Tracheal epithelial cell (primary cell): ENCODE measurements around the gene UQCRC1. TPM values are rescaled to one million over a fixed set of nuclear protein-coding genes. Genes with fewer than 3 reads are reported as not detected.

ENCODE experiments used
- total RNA-seq: library from RNA; depleted of rRNA; stranded (reverse); fragments of >200 nt; gene quantifications from 2 replicates; pipeline ENCODE4 v1.2.1, GENCODE V29; 2014

UQCRC1 gene
- total RNA-seq, result 525 and 769 TPM in 2 replicates

DNA sequence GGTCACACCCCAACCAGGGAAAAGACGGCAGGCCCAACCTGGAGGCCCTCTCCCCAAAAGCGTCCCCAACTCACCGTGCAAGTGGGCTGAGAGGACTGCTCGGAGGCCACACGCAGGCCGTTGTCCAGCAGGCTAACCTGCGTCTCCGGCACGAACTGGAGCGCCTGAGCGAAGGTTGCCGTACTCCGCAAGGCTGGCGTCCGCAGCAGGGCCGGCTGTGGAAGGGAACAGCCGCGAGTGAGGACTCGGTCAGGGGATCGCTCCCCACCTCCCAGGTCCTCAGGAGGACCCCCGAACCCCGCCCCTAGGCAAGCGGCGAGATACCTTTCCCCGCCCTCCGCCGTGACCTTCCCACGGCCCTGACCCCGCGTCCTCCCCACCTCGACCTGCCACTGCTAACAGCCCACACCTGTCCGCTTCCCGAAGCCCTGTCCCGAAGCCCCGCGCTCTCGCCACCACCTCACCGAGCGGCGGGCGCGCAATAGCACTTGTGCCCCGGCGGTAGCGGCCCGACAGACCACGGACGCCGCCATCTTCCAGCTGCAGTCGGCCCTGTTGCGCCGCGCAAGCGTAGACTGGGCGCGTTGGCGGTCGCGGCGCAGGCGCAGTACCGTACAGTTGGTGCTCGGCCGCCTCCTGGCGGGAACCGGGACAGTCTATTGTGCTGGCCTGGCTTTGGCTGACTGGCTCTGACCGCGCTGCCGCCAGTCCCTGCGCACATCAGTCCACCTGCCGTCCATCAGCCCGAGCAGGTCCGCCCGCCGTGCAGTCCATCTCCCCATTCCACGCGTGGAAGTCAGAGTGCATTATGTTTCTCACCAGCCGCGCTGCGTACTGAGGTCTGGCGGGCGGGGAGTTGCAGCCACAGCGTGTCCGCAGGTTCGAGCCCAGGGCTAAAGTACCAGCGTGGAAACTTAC lies at the start of gene UQCRC1:
Gene UQCRC1, minus strand, starts transcription at position 559 of the 918 bp plus-strand sequence. Its CDS starts 26 bp downstream, at position 533.

GRCh38 chr3:48635222-48636021 lies 26.0 kb upstream of the UQCRC1 start, which contains the start of gene SLC26A6:
Gene SLC26A6, minus strand, starts transcription at chr3:48635461. Its CDS starts 68 bp downstream, at chr3:48635393.

DNA sequence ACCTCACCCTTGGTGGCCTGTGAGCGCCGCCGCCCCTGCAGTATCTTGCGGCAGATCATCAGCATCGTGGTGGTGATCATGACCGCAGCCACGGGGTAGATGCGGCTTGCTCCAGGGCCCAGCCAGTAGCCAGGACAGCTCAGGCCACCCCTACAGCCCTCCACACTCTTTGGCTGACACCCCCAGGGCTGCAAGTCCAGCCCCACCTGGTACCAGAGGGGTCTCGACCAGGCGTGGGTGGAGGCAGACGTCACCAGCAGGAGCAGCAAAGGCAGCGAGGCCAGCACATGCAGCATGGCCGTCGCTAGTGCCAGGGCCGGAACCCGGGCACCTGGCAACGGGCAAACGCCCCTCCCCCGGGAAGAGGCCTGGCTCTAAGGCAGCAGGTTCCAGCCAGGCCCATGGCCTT lies 12.0 kb upstream of the UQCRC1 start, which contains the start of gene TMEM89:
Gene TMEM89, minus strand, starts transcription at position 309 of the 409 bp plus-strand sequence. Its CDS starts 13 bp downstream, at position 296.

GRCh38 chr3:48595075-48595525 lies 14.3 kb downstream of the UQCRC1 start, which contains the start of gene COL7A1:
Gene COL7A1, minus strand, starts transcription at chr3:48595329. Its CDS starts 170 bp downstream, at chr3:48595159.

DNA sequence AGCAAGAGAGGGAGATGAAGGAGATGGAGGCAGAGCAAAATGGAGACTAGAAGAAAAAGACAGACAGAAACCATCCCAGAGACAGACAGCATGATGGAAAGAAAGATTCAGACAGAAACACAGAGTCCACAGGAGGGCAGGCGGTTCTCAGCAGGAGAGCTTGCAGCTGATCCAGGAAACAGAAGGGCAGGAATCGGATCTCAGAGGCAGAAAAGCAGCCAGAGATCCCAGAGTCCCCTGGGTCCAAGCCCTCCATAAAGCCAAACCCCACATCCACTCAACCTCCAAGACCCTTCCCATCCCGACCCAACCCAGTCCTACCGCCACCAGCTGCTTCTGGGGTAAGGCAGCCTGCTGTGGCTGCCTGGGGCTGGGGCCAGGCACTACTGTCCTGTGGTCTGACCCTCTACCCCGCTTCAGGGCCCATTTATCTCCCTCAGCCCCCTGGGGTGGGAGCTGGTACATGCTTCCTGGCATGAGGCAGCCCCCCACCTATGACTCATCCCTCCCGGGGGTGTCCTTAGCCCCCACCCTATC lies 46.0 kb downstream of the UQCRC1 start, which contains the start of gene UCN2:
Gene UCN2, minus strand, starts transcription at position 400 of the 537 bp plus-strand sequence. CDS start 657 bp downstream, outside the sequence.

GRCh38 chr3:48556796-48557626 lies 52.4 kb downstream of the UQCRC1 start, which contains the start of gene PFKFB4:
Gene PFKFB4, minus strand, starts transcription at chr3:48556803. Its CDS starts 26 bp downstream, at chr3:48556777.

Other genes starting within 250 kb of the UQCRC1 start
- not detected in 2 replicates for gene FBXW12, start 237.4 kb downstream of the UQCRC1 start, total RNA-seq
- gene PLXNB1, start 179.6 kb downstream of the UQCRC1 start, total RNA-seq, result 74.7 and 103 TPM in 2 replicates
- gene CCDC51, start 169.5 kb downstream of the UQCRC1 start, total RNA-seq, result 38.1 and 86.5 TPM in 2 replicates
- gene TMA7, start 169.4 kb downstream of the UQCRC1 start, total RNA-seq, result 153 and 213 TPM in 2 replicates
- gene ATRIP, start 162.9 kb downstream of the UQCRC1 start, total RNA-seq, result 3.4 and 7.0 TPM in 2 replicates
- 86.5 and 110 TPM in 2 replicates for gene SHISA5, start 105.5 kb downstream of the UQCRC1 start, total RNA-seq
- gene PFKFB4, start 52.8 kb downstream of the UQCRC1 start, total RNA-seq, result 9.6 and 35.9 TPM in 2 replicates
- 6.0 and 8.5 TPM in 2 replicates for gene UCN2, start 45.9 kb downstream of the UQCRC1 start, total RNA-seq
- 124 and 273 TPM in 2 replicates for gene COL7A1, start 14.3 kb downstream of the UQCRC1 start, total RNA-seq
- gene TMEM89, start 12.1 kb upstream of the UQCRC1 start, total RNA-seq, result not detected in 2 replicates
- 37.5 and 38.6 TPM in 2 replicates for gene SLC26A6, start 25.8 kb upstream of the UQCRC1 start, total RNA-seq
- 1.4 and 3.4 TPM in 2 replicates for gene CELSR3, start 53.2 kb upstream of the UQCRC1 start, total RNA-seq
- gene NCKIPSD, start 76.3 kb upstream of the UQCRC1 start, total RNA-seq, result 7.9 and 11.8 TPM in 2 replicates
- 39.8 and 39.9 TPM in 2 replicates for gene IP6K2, start 107.6 kb upstream of the UQCRC1 start, total RNA-seq
- 24.6 and 35.8 TPM in 2 replicates for gene PRKAR2A, start 238.2 kb upstream of the UQCRC1 start, total RNA-seq